DOHH2 (cell line): ENCODE measurements around the gene BIVM.

Source experiments
- H3F3A ChIP-seq: fragments of 200-600 bp; sonication (generic), shearing (Covaris generic); 2 replicates; pipeline ENCODE4 v1.6.0; 2016; ENCODE audit warnings: antibody characterized with exemption, mild to moderate bottlenecking; ENCODE audit not compliant: control insufficient read depth, insufficient read depth
- H3K27ac ChIP-seq: fragments of 200-600 bp; sonication (generic); 2 replicates; pipeline ENCODE4 v1.5.1; 2014; ENCODE audit warnings: low read depth, mild to moderate bottlenecking, low read length, moderate library complexity
- H3K27me3 ChIP-seq: fragments of 200-600 bp; sonication (generic); 2 replicates; pipeline ENCODE4 v1.6.1; 2014; ENCODE audit warnings: mild to moderate bottlenecking, low read length, mixed read lengths; ENCODE audit not compliant: control insufficient read depth
- H3K36me3 ChIP-seq: fragments of 200-600 bp; sonication (generic); 2 replicates; pipeline ENCODE4 v1.6.1; 2014; ENCODE audit warnings: mild to moderate bottlenecking, low read length, moderate library complexity, mixed read lengths; ENCODE audit not compliant: control insufficient read depth
- H3K4me1 ChIP-seq: fragments of 200-600 bp; sonication (generic); 2 replicates; pipeline ENCODE4 v1.6.1; 2014; ENCODE audit warnings: mild to moderate bottlenecking, low read length, mixed read lengths; ENCODE audit not compliant: control insufficient read depth
- H3K4me2 ChIP-seq: fragments of 200-600 bp; sonication (generic); 2 replicates; pipeline ENCODE4 v1.6.0; 2014; ENCODE audit warnings: mild to moderate bottlenecking, low read length, moderate library complexity
- H3K4me3 ChIP-seq: fragments of 200-600 bp; sonication (generic); 2 replicates; pipeline ENCODE4 v1.5.1; 2014; ENCODE audit warnings: mild to moderate bottlenecking, low read length, mixed read lengths
- H3K79me2 ChIP-seq: fragments of 200-600 bp; sonication (generic); 2 replicates; pipeline ENCODE4 v1.6.1; 2014; ENCODE audit warnings: mild to moderate bottlenecking, low read length, mixed read lengths; ENCODE audit not compliant: control insufficient read depth
- H3K9me2 ChIP-seq: fragments of 200-600 bp; sonication (generic); replicated peaks from 2 replicates; pipeline ENCODE4 v1.6.1; 2014; ENCODE audit warnings: mild to moderate bottlenecking, low read length, mixed read lengths; ENCODE audit not compliant: control insufficient read depth
- H3K9me3 ChIP-seq: fragments of 200-600 bp; sonication (generic); 2 replicates; pipeline ENCODE4 v1.6.1; 2014; ENCODE audit warnings: antibody characterized with exemption, low read length, mixed read lengths; ENCODE audit not compliant: control insufficient read depth, insufficient read depth
- H4K20me1 ChIP-seq: fragments of 200-600 bp; sonication (generic); 2 replicates; pipeline ENCODE4 v1.6.0; 2014; ENCODE audit warnings: low read depth, mild to moderate bottlenecking, antibody characterized with exemption, low read length, moderate library complexity; ENCODE audit not compliant: control insufficient read depth, insufficient read depth
- EZH2phosphoT487 ChIP-seq: fragments of 200-600 bp; sonication (generic); IDR thresholded peaks from 2 replicates; pipeline ENCODE4 v1.6.1; 2017; ENCODE audit warnings: borderline replicate concordance, mild to moderate bottlenecking, antibody characterized with exemption, low read length, moderate library complexity, mixed read lengths
- TF ChIP-seq, protein P1 (sequence below): fragments of 200-600 bp; sonication (generic); IDR thresholded peaks from one replicate; pipeline ENCODE4 v1.5.1; 2014; ENCODE audit warnings: antibody characterized with exemption, mild to moderate bottlenecking, low read depth, low read length; ENCODE audit not compliant: poor library complexity, severe bottlenecking

BIVM gene

GRCh38 chr13:102784483-102784882 is 14.4 kb upstream of the BIVM start:
- Histone ChIP-seq H3K27ac (no peak overlapping the region), H3K79me2 (no peaks in the 10 kb centered on the region), H4K20me1 (no peaks in the 10 kb centered on the region), H3K36me3 (peaks cover 16% of the 10 kb centered on the region), H3K4me1 (no peaks in the 10 kb centered on the region), H3K9me2 (no peaks in the 10 kb centered on the region), H3K4me3 (no peak overlapping the region), H3K9me3 (peaks cover 9% of the 10 kb centered on the region; the same call in 1 of the 2 replicates), H3K4me2 (no peak overlapping the region), H3K27me3 (no peaks in the 10 kb centered on the region), H3F3A (no peaks in the 10 kb centered on the region)
- no peak for TF ChIP-seq EZH2phosphoT487
- TF ChIP-seq, protein P1, sequence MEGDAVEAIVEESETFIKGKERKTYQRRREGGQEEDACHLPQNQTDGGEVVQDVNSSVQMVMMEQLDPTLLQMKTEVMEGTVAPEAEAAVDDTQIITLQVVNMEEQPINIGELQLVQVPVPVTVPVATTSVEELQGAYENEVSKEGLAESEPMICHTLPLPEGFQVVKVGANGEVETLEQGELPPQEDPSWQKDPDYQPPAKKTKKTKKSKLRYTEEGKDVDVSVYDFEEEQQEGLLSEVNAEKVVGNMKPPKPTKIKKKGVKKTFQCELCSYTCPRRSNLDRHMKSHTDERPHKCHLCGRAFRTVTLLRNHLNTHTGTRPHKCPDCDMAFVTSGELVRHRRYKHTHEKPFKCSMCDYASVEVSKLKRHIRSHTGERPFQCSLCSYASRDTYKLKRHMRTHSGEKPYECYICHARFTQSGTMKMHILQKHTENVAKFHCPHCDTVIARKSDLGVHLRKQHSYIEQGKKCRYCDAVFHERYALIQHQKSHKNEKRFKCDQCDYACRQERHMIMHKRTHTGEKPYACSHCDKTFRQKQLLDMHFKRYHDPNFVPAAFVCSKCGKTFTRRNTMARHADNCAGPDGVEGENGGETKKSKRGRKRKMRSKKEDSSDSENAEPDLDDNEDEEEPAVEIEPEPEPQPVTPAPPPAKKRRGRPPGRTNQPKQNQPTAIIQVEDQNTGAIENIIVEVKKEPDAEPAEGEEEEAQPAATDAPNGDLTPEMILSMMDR: no peak

- no peak overlapping the region for H3K4me2 ChIP-seq
- H3K4me1 ChIP-seq: no peaks in the 10 kb centered on the region
- TF ChIP-seq, protein P1: no peak
- TF ChIP-seq EZH2phosphoT487: no peak
- no peaks in the 10 kb centered on the region for H3K27me3 ChIP-seq
- H3K9me3 ChIP-seq: no peaks in the 10 kb centered on the region
- H3K36me3 ChIP-seq: peaks cover 27% of the 10 kb centered on the region
- no peaks in the 10 kb centered on the region for H3K9me2 ChIP-seq
- no peaks in the 10 kb centered on the region for H4K20me1 ChIP-seq
- no peaks in the 10 kb centered on the region for H3F3A ChIP-seq
- H3K27ac ChIP-seq: no peak overlapping the region
- no peaks in the 10 kb centered on the region for H3K79me2 ChIP-seq
- no peak overlapping the region for H3K4me3 ChIP-seq
These were observed 10.2 kb upstream of the BIVM start for GRCh38 chr13:102788683-102789082.

DNA sequence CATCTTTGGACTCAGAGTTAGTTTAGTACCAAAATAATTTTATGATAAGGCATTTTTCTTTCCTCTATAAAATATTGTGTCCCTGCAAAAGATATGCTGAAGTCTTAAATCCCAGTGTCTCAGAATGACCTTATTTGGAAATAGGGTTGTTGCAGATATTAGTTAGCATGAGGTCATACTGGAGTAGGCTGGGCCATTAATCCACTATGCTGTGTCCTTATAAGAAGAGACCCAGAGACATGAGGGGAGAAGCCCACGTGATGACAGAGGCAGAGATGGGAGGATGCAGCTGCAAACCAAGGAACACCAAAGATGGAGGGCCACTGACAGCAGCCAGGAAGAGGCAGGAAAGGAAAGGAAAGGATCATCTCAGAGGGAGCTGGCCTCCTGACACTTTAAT is 6.5 kb upstream of the BIVM start:
- TF ChIP-seq EZH2phosphoT487: no peak
- TF ChIP-seq, protein P1: no peak
- peaks cover 5% of the 10 kb centered on the region; the same call in 1 of the 2 replicates for H3K4me1 ChIP-seq

More for the DNA sequence above, 6.5 kb upstream of the BIVM start:
- Histone ChIP-seq H4K20me1 (no peaks in the 10 kb centered on the region), H3K4me2 (no peak overlapping the region), H3K27ac (no peak overlapping the region), H3F3A (no peaks in the 10 kb centered on the region), H3K36me3 (peaks cover 18% of the 10 kb centered on the region), H3K4me3 (no peak overlapping the region), H3K9me3 (no peaks in the 10 kb centered on the region), H3K79me2 (no peaks in the 10 kb centered on the region), H3K27me3 (no peaks in the 10 kb centered on the region), H3K9me2 (no peaks in the 10 kb centered on the region)
